Measurements from ENCODE around the gene ULBP1. TPM values are rescaled to one million over a fixed set of nuclear protein-coding genes. Genes with fewer than 3 reads are reported as not detected.

ULBP1 gene
- total RNA-seq, 1 experiment from 2014 or later = 3.1 TPM

DNA sequence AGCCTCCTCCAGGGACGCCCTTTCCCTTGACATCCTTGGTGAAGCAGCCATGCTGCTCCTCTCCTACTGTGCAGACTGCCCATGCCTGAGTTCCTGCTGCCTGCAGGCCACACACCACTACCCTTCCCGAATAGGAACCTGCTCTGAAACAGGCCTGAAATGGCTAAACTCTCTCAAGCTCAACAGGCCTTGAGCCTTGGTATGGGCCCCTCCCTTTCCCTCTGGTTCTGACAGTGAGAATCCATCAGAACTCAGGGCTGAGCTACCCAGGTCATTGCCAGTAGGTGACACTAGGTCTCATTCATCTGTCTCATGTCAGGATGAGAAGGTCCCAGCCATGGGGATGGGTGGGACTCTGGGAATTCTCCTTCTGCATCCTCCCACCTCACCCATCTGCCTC lies 35.9 kb downstream of the ULBP1 start:
- Histone ChIP-seq H3K36me3 (ENCODE audit: control insufficient read depth, insufficient read depth, low read length) (no peaks in the 10 kb centered on the region; the same call in 1 of the 2 replicates), H3K27me3 (ENCODE audit: control insufficient read depth, insufficient read depth, low read length) (peaks cover 3% of the 10 kb centered on the region), H3K4me1 (ENCODE audit: control insufficient read depth, insufficient read depth, low read length) (peaks cover 3% of the 10 kb centered on the region; the same call in 1 of the 2 replicates), H3K4me3 (ENCODE audit: low read depth in 2 of 2, low read length in 2 of 2) (no peak overlapping the region), H3K9me3 (ENCODE audit: control insufficient read depth, insufficient read depth, low read depth, low read length) (no peaks in the 10 kb centered on the region), H3K27ac (ENCODE audit: low read length) (no peak overlapping the region)
- BruUV-seq (replicated peaks) = no TSS peak
- DNase-seq (ENCODE audit: low read depth, low spot score) = no peak
- TF ChIP-seq, protein P1, sequence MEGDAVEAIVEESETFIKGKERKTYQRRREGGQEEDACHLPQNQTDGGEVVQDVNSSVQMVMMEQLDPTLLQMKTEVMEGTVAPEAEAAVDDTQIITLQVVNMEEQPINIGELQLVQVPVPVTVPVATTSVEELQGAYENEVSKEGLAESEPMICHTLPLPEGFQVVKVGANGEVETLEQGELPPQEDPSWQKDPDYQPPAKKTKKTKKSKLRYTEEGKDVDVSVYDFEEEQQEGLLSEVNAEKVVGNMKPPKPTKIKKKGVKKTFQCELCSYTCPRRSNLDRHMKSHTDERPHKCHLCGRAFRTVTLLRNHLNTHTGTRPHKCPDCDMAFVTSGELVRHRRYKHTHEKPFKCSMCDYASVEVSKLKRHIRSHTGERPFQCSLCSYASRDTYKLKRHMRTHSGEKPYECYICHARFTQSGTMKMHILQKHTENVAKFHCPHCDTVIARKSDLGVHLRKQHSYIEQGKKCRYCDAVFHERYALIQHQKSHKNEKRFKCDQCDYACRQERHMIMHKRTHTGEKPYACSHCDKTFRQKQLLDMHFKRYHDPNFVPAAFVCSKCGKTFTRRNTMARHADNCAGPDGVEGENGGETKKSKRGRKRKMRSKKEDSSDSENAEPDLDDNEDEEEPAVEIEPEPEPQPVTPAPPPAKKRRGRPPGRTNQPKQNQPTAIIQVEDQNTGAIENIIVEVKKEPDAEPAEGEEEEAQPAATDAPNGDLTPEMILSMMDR (IDR thresholded peaks at IDR 0.05) = no peak
- no peak for TF ChIP-seq TCF7L2 (IDR thresholded peaks at IDR 0.05; ENCODE audit: low read depth, low read length)
- TF ChIP-seq, protein P2, sequence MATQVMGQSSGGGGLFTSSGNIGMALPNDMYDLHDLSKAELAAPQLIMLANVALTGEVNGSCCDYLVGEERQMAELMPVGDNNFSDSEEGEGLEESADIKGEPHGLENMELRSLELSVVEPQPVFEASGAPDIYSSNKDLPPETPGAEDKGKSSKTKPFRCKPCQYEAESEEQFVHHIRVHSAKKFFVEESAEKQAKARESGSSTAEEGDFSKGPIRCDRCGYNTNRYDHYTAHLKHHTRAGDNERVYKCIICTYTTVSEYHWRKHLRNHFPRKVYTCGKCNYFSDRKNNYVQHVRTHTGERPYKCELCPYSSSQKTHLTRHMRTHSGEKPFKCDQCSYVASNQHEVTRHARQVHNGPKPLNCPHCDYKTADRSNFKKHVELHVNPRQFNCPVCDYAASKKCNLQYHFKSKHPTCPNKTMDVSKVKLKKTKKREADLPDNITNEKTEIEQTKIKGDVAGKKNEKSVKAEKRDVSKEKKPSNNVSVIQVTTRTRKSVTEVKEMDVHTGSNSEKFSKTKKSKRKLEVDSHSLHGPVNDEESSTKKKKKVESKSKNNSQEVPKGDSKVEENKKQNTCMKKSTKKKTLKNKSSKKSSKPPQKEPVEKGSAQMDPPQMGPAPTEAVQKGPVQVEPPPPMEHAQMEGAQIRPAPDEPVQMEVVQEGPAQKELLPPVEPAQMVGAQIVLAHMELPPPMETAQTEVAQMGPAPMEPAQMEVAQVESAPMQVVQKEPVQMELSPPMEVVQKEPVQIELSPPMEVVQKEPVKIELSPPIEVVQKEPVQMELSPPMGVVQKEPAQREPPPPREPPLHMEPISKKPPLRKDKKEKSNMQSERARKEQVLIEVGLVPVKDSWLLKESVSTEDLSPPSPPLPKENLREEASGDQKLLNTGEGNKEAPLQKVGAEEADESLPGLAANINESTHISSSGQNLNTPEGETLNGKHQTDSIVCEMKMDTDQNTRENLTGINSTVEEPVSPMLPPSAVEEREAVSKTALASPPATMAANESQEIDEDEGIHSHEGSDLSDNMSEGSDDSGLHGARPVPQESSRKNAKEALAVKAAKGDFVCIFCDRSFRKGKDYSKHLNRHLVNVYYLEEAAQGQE (IDR thresholded peaks at IDR 0.05; ENCODE audit: insufficient read depth in 1 of 2, low read depth in 2 of 2, low read length in 1 of 2) = no peak
- TF ChIP-seq POLR2AphosphoS5 (IDR thresholded peaks at IDR 0.05; ENCODE audit: low read depth, low read length) = no peak
- no peak for TF ChIP-seq SIN3A (IDR thresholded peaks at IDR 0.05; ENCODE audit: borderline replicate concordance, insufficient read depth, low read depth, low read length)
- CTCF ChIA-PET = no interaction called here
- POLR2A ChIA-PET = no interaction called here
- intact Hi-C loops (cut with micrococcal nuclease; ENCODE audit: unreplicated experiment) = no loop called here
- ATAC-seq = no peak
- in situ Hi-C loops (cut with HindIII; ENCODE audit: low pct_unique_long_range_greater_than_20kb, low sequenced_read_pairs) = no loop called here

DNA sequence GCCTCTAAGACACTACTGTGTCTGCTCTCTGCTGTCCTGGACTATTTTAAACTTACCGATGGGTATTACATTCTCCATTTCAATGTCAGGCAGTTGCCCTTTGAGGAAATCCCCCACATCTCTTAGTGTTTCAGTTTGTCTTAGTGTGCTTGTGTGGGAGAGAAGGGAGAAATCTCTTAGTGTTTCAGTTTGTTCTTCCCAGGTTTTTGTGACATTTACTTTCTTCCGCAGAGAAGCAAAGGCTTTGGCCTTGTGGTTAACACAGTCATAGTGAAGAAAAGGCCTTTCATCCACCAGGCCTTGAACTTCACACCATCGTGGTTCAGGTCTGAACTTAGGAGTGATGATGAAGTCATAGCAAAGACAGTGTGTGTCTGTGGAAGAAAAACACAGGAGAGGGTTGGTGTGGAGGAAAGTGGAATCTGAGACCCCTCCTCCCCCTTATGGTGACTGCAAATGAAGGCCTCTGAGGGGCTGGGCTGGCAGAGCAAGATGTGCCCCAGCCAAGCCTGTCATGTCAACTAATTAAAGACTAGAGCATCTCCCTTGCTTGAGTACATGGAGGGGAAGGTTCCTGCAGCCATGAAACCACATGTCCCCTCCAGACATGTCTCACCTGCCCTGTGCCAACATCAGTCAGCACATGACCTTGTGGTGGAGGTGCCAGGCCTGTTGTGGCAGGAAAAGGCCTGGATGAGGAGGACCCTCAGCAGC lies 37.7 kb downstream of the ULBP1 start:
- BruUV-seq (replicated peaks) = no TSS peak
- Histone ChIP-seq H3K27ac (ENCODE audit: low read length) (no peak overlapping the region), H3K36me3 (ENCODE audit: control insufficient read depth, insufficient read depth, low read length) (no peaks in the 10 kb centered on the region; the same call in 1 of the 2 replicates), H3K4me3 (ENCODE audit: low read depth in 2 of 2, low read length in 2 of 2) (no peak overlapping the region), H3K4me1 (ENCODE audit: control insufficient read depth, insufficient read depth, low read length) (peaks cover 8% of the 10 kb centered on the region), H3K9me3 (ENCODE audit: control insufficient read depth, insufficient read depth, low read depth, low read length) (no peaks in the 10 kb centered on the region), H3K27me3 (ENCODE audit: control insufficient read depth, insufficient read depth, low read length) (peaks cover 2% of the 10 kb centered on the region)
- DNase-seq (ENCODE audit: low read depth, low spot score) (no peak), ATAC-seq (no peak)
- POLR2A ChIA-PET = no interaction called here
- CTCF ChIA-PET = no interaction called here
- TF ChIP-seq, protein P1 (IDR thresholded peaks at IDR 0.05) = no peak
- TF ChIP-seq, protein P2 (IDR thresholded peaks at IDR 0.05; ENCODE audit: insufficient read depth in 1 of 2, low read depth in 2 of 2, low read length in 1 of 2) = no peak
- TF ChIP-seq POLR2AphosphoS5 (IDR thresholded peaks at IDR 0.05; ENCODE audit: low read depth, low read length) (no peak), SIN3A (IDR thresholded peaks at IDR 0.05; ENCODE audit: borderline replicate concordance, insufficient read depth, low read depth, low read length) (no peak), TCF7L2 (IDR thresholded peaks at IDR 0.05; ENCODE audit: low read depth, low read length) (no peak)
- intact Hi-C loops (cut with micrococcal nuclease; ENCODE audit: unreplicated experiment) = no loop called here
- in situ Hi-C loops (cut with HindIII; ENCODE audit: low pct_unique_long_range_greater_than_20kb, low sequenced_read_pairs) = no loop called here
